SK-N-SH (cell line): Measurements from ENCODE around the gene GALNS. TPM values are rescaled to one million over a fixed set of nuclear protein-coding genes. Genes with fewer than 3 reads are reported as not detected.

Experiments used
- CTCF ChIA-PET: fragments of 300-600, 350-600 bp; formaldehyde crosslinking; extraction: SDS; loops from one replicate; lab custom pipeline; 2021; lab: Yijun Ruan, JAX
- POLR2A ChIA-PET: fragments of 350-600 bp; sonication (Branson Sonifier 250); formaldehyde crosslinking; extraction: SDS; loops from one replicate; lab custom pipeline; 2020; ENCODE audit warnings: antibody characterized with exemption, inconsistent platforms; lab: Yijun Ruan, JAX
- DNase-seq: peaks from one replicate; pipeline ENCODE4 v3.0.0; 2012
- H2AFZ ChIP-seq: fragments of 200-600 bp; sonication (generic); 2 replicates; pipeline ENCODE4 v1.8.1; 2016; ENCODE audit warnings: antibody characterized with exemption, mild to moderate bottlenecking, low read depth
- H3F3A ChIP-seq: fragments of 200-600 bp; sonication (generic); replicated peaks from 2 replicates; pipeline ENCODE3; 2016; ENCODE audit warnings: antibody characterized with exemption, mild to moderate bottlenecking; ENCODE audit not compliant: insufficient read depth
- H3K27ac ChIP-seq, 2 experiments: fragments of 200-500 bp in 1 of 2; fragments of 200-600 bp in 1 of 2; sonication (Bioruptor generic) in 1 of 2; sonication (generic), shearing (Covaris generic) in 1 of 2; 2 replicates each; pipeline versions ENCODE4 v1.5.1 to v1.6.1; 2014 to 2016; ENCODE audit warnings: low read depth in 2 of 2, inconsistent platforms in 1 of 2, low read length in 1 of 2, mild to moderate bottlenecking in 1 of 2, mixed read lengths in 1 of 2
- H3K27me3 ChIP-seq: fragments of 200-600 bp; sonication (generic), shearing (Covaris generic); 2 replicates; pipeline ENCODE4 v1.6.1; 2016; ENCODE audit warnings: mixed run types; ENCODE audit not compliant: insufficient read depth
- H3K36me3 ChIP-seq, 2 experiments: fragments of 200-500 bp in 1 of 2; fragments of 200-600 bp in 1 of 2; sonication (Bioruptor generic) in 1 of 2; sonication (generic) in 1 of 2; replicated peaks in 1 of 2; 2 replicates each; pipeline versions ENCODE3 to v1.5.1; 2014 to 2016; ENCODE audit warnings: low read length in 1 of 2, mild to moderate bottlenecking in 1 of 2; ENCODE audit not compliant: insufficient read depth in 2 of 2, control insufficient read depth in 1 of 2
- H3K4me1 ChIP-seq, 2 experiments: fragments of 200-500 bp in 1 of 2; fragments of 200-600 bp in 1 of 2; sonication (Bioruptor generic) in 1 of 2; sonication (generic), shearing (Covaris generic) in 1 of 2; 2 replicates each; pipeline versions ENCODE4 v1.5.1 to v1.6.1; 2014 to 2016; ENCODE audit warnings: low read depth in 1 of 2, low read length in 1 of 2, mixed run types in 1 of 2; ENCODE audit not compliant: insufficient read depth in 2 of 2, control insufficient read depth in 1 of 2
- H3K4me2 ChIP-seq: fragments of 200-600 bp; sonication (generic), shearing (Covaris generic); 2 replicates; pipeline ENCODE4 v1.6.1; 2017; ENCODE audit warnings: mixed run types
- H3K4me3 ChIP-seq, 2 experiments: fragments of 200-500 bp in 1 of 2; fragments of 200-600 bp in 1 of 2; sonication (Bioruptor generic) in 1 of 2; sonication (generic), shearing (Covaris generic) in 1 of 2; 2 replicates each; pipeline versions ENCODE4 v1.5.1 to v1.8.1; 2014 to 2016; ENCODE audit warnings: low read depth in 2 of 2, inconsistent platforms in 1 of 2, low read length in 1 of 2, mild to moderate bottlenecking in 1 of 2, mixed read lengths in 1 of 2, moderate library complexity in 1 of 2
- H3K79me2 ChIP-seq: fragments of 200-600 bp; sonication (generic); 2 replicates; pipeline ENCODE4 v1.8.1; 2017; ENCODE audit warnings: mild to moderate bottlenecking; ENCODE audit not compliant: insufficient read depth
- H3K9ac ChIP-seq: fragments of 200-600 bp; sonication (generic); 2 replicates; pipeline ENCODE4 v1.6.1; 2017; ENCODE audit warnings: mixed run types
- H3K9me2 ChIP-seq: fragments of 200-600 bp; sonication (generic); 2 replicates; pipeline ENCODE4 v1.6.1; 2017; ENCODE audit warnings: mixed run types
- H3K9me3 ChIP-seq: fragments of 200-600 bp; sonication (generic); 2 replicates; pipeline ENCODE4 v1.6.1; 2017; ENCODE audit warnings: mixed run types, mild to moderate bottlenecking, moderate library complexity
- H4K20me1 ChIP-seq: fragments of 200-600 bp; sonication (generic); 2 replicates; pipeline ENCODE4 v1.6.1; 2017; ENCODE audit warnings: mild to moderate bottlenecking, mixed run types; ENCODE audit not compliant: insufficient read depth
- CTCF ChIP-seq: fragments of 200-600 bp; sonication (generic); IDR thresholded peaks from 2 replicates; pipeline ENCODE4 v1.6.1; 2017; ENCODE audit warnings: antibody characterized with exemption, mild to moderate bottlenecking, moderate library complexity
- ELF1 ChIP-seq: IDR thresholded peaks from 2 replicates; pipeline ENCODE4 v1.4.0; 2012
- GATA2 ChIP-seq: sonication (generic); formaldehyde crosslinking; IDR thresholded peaks from 2 replicates; pipeline ENCODE4 v1.5.0; 2020; ENCODE audit warnings: mild to moderate bottlenecking, missing genetic modification reagents
- IRF3 ChIP-seq: fragments of 150-350 bp; IDR thresholded peaks from 2 replicates; pipeline ENCODE4 v1.6.1; 2016; ENCODE audit warnings: mild to moderate bottlenecking, low read depth, low read length
- MXI1 ChIP-seq: IDR thresholded peaks from 2 replicates; pipeline ENCODE4 v1.6.1; 2012; ENCODE audit warnings: mild to moderate bottlenecking, low read depth, low read length, improper control_type of control experiment
- POLR2AphosphoS5 ChIP-seq: IDR thresholded peaks from 2 replicates; pipeline ENCODE4 v1.6.1; 2012; ENCODE audit warnings: low read depth, low read length
- RAD21 ChIP-seq: IDR thresholded peaks from 2 replicates; pipeline ENCODE4 v1.6.1; 2012; ENCODE audit warnings: mild to moderate bottlenecking, low read length
- RFX5 ChIP-seq: IDR thresholded peaks from 2 replicates; pipeline ENCODE4 v1.6.1; 2012; ENCODE audit warnings: mild to moderate bottlenecking, improper control_type of control experiment, low read length
- RXRA ChIP-seq: IDR thresholded peaks from 2 replicates; pipeline ENCODE4 v1.4.0; 2012; ENCODE audit warnings: low read depth, mild to moderate bottlenecking, borderline replicate concordance
- SIN3A ChIP-seq: IDR thresholded peaks from 2 replicates; pipeline ENCODE4 v1.6.1; 2012; ENCODE audit warnings: low read depth, mild to moderate bottlenecking, low read length, moderate library complexity, borderline replicate concordance
- SMC3 ChIP-seq: IDR thresholded peaks from 2 replicates; pipeline ENCODE4 v1.6.1; 2012; ENCODE audit warnings: low read depth, low read length, improper control_type of control experiment
- TCF12 ChIP-seq: IDR thresholded peaks from 2 replicates; pipeline ENCODE4 v1.4.0; 2012
- TEAD4 ChIP-seq: IDR thresholded peaks from 2 replicates; pipeline ENCODE4 v1.4.0; 2012; ENCODE audit warnings: mild to moderate bottlenecking, borderline replicate concordance; ENCODE audit not compliant: insufficient read depth
- USF1 ChIP-seq: IDR thresholded peaks from 2 replicates; pipeline ENCODE4 v1.4.0; 2012; ENCODE audit warnings: low read depth, borderline replicate concordance
- WGBS: methylation state at CpG from one replicate; pipeline ENCODE4 v1.1.6; 2017; ENCODE audit warnings: low lambda C conversion rate; 5-methylcytosine and 5-hydroxymethylcytosine counted together
- polyA plus RNA-seq, 3 experiments: library from polyadenylated mRNA; depleted of rRNA; stranded (reverse); fragments of >200 nt; gene quantifications; 2 replicates each; pipeline ENCODE4 v1.2.3, GENCODE V29; 2012

GALNS gene
- polyA plus RNA-seq, 1 of the 3 experiments (the other 2 are of a cell fraction), result 16.5 TPM

- CTCF ChIA-PET, result interaction anchor here (1.0 to 1.2 kb wide), 2 partner anchors 15 to 40 kb away, joined by 3 to 4 read pairs; no protein-coding TSS in a partner anchor
Measured at GRCh38 chr16:88842806-88843205, 13.9 kb downstream of the GALNS start.

More at GRCh38 chr16:88842806-88843205, 13.9 kb downstream of the GALNS start:
- H3K9me3 ChIP-seq, result no peaks in the 10 kb centered on the region
- TF ChIP-seq TEAD4, result no peak
- no peak for TF ChIP-seq RXRA
- TF ChIP-seq GATA2 (CRISPR knock-in tag), result no peak
- no peak for TF ChIP-seq MXI1
- no peak for TF ChIP-seq IRF3
- TF ChIP-seq SIN3A, result no peak
- TF ChIP-seq CTCF, result no peak
- no peak for TF ChIP-seq TCF12
- TF ChIP-seq POLR2AphosphoS5, result no peak
- no peak for TF ChIP-seq ELF1
- TF ChIP-seq SMC3, result no peak
- no peak for TF ChIP-seq USF1
- no peak for TF ChIP-seq RFX5
- TF ChIP-seq RAD21, result no peak
- 91% methylated on average over 25 of the region's 25 CpGs for WGBS
- DNase-seq, result no peak
- H3K79me2 ChIP-seq, result no peaks in the 10 kb centered on the region
- H3K4me2 ChIP-seq, result no peak overlapping the region
- peaks cover 0 to 18% of the 10 kb centered on the region in 2 experiments for H3K36me3 ChIP-seq
- H4K20me1 ChIP-seq, result 0 out of 2 replicates have a peak, but pooled peaks cover 3% of the 10 kb centered on the region
- no peak overlapping the region for H2AFZ ChIP-seq
- no peaks in the 10 kb centered on the region for H3K9me2 ChIP-seq
- no peak overlapping the region for H3K9ac ChIP-seq
- no peak overlapping the region for H3K4me3 ChIP-seq
- H3K27ac ChIP-seq, result no peak overlapping the region
- no peaks in the 10 kb centered on the region for H3F3A ChIP-seq
- no peaks in the 10 kb centered on the region for H3K27me3 ChIP-seq
- no peaks in the 10 kb centered on the region for H3K4me1 ChIP-seq
- POLR2A ChIA-PET, result no interaction called here
